Stomach (tissue), 4 donors: Measurements from ENCODE around the gene HNRNPC.

Experiments used
- CTCF ChIP-seq, 7 experiments: fragments of 450-650 bp in 4 of 7; fragments of 200-600 bp in 3 of 7; sonication (generic) in 3 of 7; IDR thresholded peaks; one replicate each; pipeline ENCODE4 v1.5.1; 2016 to 2019; ENCODE audit warnings: antibody characterized with exemption in 7 of 7, control low read depth in 2 of 7, mild to moderate bottlenecking in 1 of 7
- EP300 ChIP-seq: sonication (generic); formaldehyde crosslinking; IDR thresholded peaks from one replicate; pipeline ENCODE4 v1.6.1; 2017; ENCODE audit warnings: antibody characterized with exemption
- POLR2A ChIP-seq, 4 donors: fragments of 450-650 bp; IDR thresholded peaks; one replicate each; pipeline ENCODE4 v1.6.1; 2016; ENCODE audit warnings: antibody characterized with exemption in 4 of 4, control low read depth in 2 of 4, mild to moderate bottlenecking in 1 of 4, moderate library complexity in 1 of 4
- POLR2AphosphoS5 ChIP-seq, 3 donors: sonication (generic); formaldehyde crosslinking; IDR thresholded peaks; one replicate each; pipeline ENCODE4 v1.6.1; 2016; ENCODE audit warnings: antibody characterized with exemption in 3 of 3

DNA sequence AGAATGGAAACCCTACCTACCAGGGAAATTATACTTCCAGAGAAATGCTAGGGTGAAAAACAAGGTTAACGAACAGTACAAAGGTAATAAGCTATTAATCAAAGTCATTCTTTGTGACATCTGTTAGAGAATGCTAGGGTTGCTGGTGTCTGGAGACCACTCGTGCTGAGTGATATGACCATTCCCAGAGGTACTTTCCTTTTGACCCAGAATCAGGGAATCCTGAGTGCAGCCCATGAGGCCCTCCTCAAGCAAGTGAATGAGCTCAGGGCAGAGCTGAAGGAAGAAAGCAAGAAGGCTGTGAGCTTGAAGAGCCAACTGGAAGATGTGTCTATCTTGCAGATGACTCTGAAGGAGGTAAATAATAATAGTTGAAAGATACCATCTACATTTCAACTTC lies 42.4 kb upstream of the HNRNPC start:
- TF ChIP-seq CTCF (IDR thresholded peaks at IDR 0.05) = no peak
- no peak for TF ChIP-seq POLR2A (IDR thresholded peaks at IDR 0.05)
- TF ChIP-seq POLR2AphosphoS5 (IDR thresholded peaks at IDR 0.05) = no peak
- TF ChIP-seq EP300 = no peak
